ENCODE data around the gene AIF1.
A peak's percentile ranks its signal among the peaks of the same experiment; 100 is the strongest.

AIF1 gene

DNA sequence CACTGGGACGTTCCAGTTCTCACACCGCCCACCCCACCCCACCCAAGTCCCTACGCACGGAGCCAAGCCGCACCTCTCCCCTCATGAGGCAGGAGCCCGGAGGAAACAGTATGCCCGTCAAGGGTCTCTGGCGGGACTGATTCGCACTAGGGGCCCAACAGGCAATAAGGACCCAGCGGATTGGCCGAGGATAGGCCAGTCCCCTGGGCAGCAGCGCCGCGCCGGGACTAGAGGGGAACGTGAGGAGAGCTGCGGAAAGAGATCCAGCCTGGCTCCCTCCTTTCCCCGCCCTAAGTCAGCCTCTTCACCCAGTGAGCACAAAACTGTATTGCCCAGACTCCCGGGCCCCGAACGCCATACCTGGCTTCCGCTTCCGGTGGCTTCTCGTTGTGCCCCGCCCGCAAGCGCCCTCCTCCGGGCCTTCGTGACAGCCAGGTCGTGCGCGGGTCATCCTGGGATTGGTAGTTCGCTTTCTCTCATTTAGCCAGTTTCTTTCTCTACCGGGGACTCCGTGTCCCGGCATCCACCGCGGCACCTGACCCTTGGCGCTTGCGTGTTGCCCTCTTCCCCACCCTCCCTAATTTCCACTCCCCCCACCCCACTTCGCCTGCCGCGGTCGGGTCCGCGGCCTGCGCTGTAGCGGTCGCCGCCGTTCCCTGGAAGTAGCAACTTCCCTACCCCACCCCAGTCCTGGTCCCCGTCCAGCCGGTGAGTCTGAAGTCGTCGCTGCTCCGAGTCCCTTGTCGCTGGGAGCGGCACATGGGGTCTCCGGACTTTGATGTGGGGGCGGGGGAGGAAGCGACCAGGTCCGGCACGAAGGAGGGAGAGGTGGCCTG lies 50.7 kb downstream of the AIF1 start, which contains the start of gene CSNK2B:
TSS of gene CSNK2B (plus strand) at position 580 of the 836 bp plus-strand sequence. CDS start 752 bp downstream, outside the sequence.
- DNase-seq = peak; percentile 98

DNA sequence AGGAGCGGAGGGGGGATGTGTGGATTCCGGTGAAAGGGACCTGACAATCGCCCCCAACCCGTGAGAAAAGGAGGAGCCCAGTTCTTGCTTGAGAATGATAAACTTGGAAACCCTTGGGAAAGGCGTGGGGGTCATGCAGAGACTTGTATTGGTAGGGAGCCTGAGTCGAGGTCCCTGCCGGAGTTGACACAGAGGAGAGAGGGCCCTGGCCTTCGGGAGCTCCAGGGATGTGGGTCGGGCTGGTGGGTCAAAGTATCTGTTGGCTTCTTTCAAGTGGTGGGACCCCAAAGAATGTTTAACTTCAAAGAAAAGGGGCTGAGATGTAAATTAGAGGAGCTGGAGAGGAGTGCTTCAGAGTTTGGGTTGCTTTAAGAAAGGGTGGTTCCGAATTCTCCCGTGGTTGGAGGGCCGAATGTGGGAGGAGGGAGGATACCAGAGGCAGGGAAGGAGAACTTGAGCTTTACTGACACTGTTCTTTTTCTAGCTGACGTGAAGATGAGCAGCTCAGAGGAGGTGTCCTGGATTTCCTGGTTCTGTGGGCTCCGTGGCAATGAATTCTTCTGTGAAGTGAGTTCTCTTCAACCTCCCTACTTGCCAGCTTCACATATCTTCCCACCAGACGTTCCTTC lies 51.4 kb downstream of the AIF1 start:
- no peak for DNase-seq
